ENCODE data around the gene VSNL1.

Gene VSNL1

DNA sequence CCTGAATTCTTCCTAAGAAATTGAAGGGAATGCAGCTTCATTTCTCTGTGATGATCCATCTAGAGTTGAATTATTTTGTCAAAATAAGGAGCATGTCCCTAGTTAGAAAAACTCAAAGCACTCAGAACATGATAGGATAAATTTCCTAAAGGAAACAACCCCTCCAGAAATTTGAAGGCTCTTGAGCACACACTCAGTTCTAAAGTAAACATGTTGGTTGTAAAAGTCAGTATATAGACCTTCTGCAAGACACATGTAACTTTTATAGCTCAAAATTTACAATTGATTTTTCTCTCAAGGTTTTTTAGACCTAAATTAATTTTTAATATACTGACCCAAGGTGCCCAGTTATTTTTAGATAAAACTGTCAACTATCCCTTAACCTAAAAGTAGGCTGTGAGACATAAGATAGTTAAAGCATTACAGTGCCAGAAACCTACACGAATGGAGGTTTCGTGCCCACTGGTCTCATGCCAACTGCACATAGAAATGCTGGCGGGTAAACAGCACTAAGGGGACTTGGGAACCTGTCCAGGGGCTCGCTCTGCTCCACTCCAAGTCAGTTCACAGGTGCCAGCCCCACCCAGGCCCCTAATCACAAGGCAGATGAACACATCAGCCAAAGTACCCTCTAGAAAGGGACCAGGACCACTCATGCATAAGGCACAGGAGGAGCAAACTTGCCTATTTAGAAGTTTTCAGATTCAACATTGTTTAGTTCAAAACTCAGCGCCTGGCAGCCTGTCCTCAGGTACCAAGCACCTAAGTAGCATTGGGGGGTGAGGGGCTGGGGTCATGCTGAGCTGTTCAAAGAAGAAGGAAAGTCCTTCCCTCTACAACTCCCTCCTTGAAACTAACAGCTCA, 106.6 kb downstream of the VSNL1 start:
- TF ChIP-seq, protein P1, sequence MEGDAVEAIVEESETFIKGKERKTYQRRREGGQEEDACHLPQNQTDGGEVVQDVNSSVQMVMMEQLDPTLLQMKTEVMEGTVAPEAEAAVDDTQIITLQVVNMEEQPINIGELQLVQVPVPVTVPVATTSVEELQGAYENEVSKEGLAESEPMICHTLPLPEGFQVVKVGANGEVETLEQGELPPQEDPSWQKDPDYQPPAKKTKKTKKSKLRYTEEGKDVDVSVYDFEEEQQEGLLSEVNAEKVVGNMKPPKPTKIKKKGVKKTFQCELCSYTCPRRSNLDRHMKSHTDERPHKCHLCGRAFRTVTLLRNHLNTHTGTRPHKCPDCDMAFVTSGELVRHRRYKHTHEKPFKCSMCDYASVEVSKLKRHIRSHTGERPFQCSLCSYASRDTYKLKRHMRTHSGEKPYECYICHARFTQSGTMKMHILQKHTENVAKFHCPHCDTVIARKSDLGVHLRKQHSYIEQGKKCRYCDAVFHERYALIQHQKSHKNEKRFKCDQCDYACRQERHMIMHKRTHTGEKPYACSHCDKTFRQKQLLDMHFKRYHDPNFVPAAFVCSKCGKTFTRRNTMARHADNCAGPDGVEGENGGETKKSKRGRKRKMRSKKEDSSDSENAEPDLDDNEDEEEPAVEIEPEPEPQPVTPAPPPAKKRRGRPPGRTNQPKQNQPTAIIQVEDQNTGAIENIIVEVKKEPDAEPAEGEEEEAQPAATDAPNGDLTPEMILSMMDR (IDR thresholded peaks at IDR 0.05; ENCODE audit: insufficient read depth, low read depth, low read length, missing control alignments), result no peak
- DNase-seq (ENCODE audit: low read depth), result no peak
- H3K4me3 ChIP-seq (ENCODE audit: low read length), result no peak overlapping the region

DNA sequence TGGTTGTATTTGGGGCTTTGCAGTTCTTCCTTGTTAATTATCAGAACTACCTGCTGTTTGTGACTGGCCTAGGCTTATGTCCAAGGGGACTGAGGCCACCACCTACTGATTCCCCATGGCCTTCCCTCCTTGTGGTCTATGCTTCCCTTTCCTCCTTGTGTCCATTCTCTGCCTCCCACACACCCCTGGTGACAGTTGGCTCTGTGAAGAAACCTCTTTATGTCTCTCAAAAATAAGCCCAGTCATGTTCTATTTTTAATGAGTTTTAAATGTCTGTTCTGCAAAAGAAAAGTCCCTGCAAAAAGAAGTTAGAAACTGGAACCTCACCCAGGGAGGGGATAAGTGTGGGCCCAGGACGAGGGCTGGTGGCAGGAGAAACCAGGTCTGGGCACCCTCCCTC, 108.1 kb downstream of the VSNL1 start:
- DNase-seq (ENCODE audit: low read depth), result no peak
- TF ChIP-seq, protein P1 (IDR thresholded peaks at IDR 0.05; ENCODE audit: insufficient read depth, low read depth, low read length, missing control alignments), result no peak
- no peak overlapping the region for H3K4me3 ChIP-seq (ENCODE audit: low read length)

DNA sequence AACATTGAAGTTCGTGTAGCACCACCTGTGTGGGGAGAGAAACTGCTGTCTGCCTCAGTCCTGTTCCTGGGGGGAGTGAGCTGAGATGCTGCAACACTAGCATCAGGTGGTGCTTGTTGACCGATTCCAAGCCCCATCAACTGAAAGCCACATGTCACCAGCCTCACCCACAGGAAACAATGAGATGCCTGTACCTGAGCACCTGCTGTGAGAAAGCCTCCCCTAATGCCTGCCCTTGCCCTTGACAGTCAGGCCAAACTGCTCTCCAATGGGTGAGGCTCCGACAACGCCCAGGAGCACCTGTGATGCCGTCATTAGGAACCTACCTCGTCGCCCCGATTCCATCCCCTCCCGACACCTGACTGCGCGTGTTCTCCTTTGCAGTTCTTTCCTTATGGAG, 108.5 kb downstream of the VSNL1 start:
- no peak overlapping the region for H3K4me3 ChIP-seq (ENCODE audit: low read length)
- TF ChIP-seq, protein P1 (IDR thresholded peaks at IDR 0.05; ENCODE audit: insufficient read depth, low read depth, low read length, missing control alignments), result no peak
- no peak for DNase-seq (ENCODE audit: low read depth)

DNA sequence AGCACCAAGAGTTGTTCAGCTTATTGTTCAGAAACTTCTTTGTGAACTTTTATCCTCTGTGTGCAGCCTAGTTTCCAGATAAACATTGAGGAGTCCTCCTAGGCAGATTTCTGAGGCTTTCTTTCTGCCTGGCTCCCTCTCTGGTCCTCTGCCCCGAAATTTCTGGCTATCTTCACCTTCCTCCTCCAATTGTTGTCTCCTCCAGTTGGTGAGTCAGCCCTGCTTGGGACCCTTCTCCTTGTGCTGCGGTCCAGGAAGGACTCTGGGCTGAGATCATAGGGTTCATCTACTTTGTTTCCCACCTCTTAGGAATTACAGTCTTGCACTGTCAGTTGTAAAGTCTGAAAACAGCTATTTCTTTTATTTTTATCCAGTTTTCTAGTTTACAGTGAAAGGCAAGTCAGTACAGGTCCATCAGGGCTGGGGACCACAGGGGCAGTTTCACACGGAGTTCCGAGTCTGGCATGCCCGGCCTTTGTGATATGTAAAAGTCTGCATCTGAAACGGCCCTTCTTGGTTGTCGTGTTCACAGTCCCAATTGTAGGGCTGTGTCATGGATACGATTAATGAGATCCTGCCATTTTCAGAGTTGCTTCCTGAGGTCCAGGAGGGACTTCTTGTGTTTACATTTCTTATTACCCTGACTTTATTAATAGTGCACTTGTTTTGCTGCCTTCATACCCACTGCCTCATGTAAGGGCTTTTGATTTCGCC, 112.3 kb downstream of the VSNL1 start:
- DNase-seq (ENCODE audit: low read depth), result no peak
- H3K4me3 ChIP-seq (ENCODE audit: low read length), result no peak overlapping the region
- TF ChIP-seq, protein P1 (IDR thresholded peaks at IDR 0.05; ENCODE audit: insufficient read depth, low read depth, low read length, missing control alignments), result no peak

DNA sequence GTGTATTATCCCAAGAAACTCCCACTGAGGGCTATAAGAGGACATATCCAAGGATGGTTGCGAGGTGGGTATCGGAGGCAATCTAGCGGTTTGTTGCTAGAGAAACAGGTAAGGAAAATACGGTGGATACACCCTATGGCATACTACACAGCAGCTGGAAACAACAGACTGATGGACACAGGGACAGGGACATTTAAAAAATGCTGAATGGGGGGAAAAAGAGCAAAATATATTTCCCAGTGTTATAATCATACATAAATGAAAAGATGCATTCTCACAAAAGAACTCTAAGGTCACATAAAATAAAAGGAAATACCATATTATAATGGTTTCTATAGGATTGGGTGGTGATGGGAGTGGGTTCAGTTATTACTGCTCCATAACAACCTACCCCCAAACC, 117.3 kb downstream of the VSNL1 start:
- no peak for DNase-seq (ENCODE audit: low read depth)
- TF ChIP-seq, protein P1 (IDR thresholded peaks at IDR 0.05; ENCODE audit: insufficient read depth, low read depth, low read length, missing control alignments), result no peak
- no peak overlapping the region for H3K4me3 ChIP-seq (ENCODE audit: low read length)

DNA sequence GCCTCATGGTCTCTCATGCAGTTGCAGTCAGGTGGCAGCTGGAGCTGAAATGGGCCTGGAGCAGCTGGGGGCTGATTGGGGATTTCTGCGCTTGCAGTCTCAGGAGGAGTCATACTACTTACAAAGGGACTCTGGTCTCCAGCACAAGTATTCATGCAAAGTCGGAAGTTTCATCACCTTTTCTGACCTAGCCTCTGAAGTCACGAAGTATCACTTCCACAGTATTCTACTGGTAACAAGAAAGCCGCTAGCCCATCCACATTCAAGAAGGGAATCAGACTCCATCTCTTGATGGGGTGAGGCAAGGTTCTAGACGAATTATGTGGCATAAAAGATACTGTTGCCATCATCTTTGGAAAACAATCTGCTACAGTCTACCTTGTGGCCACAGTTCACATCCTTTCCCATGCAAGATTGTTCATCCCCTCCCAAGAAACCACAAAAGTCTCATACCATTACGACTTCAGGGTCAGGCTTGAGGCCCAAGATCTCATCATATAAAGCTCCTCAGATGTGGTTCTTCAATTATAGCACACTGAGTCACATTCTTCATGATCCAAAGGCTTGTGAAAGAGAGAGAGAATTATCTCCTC, 117.9 kb downstream of the VSNL1 start:
- DNase-seq (ENCODE audit: low read depth), result no peak
- no peak overlapping the region for H3K4me3 ChIP-seq (ENCODE audit: low read length)
- TF ChIP-seq, protein P1 (IDR thresholded peaks at IDR 0.05; ENCODE audit: insufficient read depth, low read depth, low read length, missing control alignments), result no peak
